Stimulated activated naive CD8-positive, alpha-beta T cell treated with anti-CD3 and anti-CD28 coated beads, Interleukin-15, Interleukin-2, amounts not matched to agents 100 ng/mL and 50 ng/mL, for 24 hours (primary cell): ENCODE measurements around the gene PKP4.
A peak's percentile ranks its signal among the peaks of the same experiment; 100 is the strongest.
"Not testable (repeated sequence)": the region's sequence is repeated elsewhere in the genome, so short reads cannot be mapped to it uniquely, and the experiment has no call there.

ENCODE experiments used
- H3K27ac Mint-ChIP-seq: one replicate; pipeline ENCODE4 v1.8.0; 2021; ENCODE audit warnings: mild to moderate bottlenecking, mixed read lengths
- H3K27me3 Mint-ChIP-seq: one replicate; pipeline ENCODE4 v1.8.0; 2021; ENCODE audit warnings: mixed read lengths
- H3K36me3 Mint-ChIP-seq: one replicate; pipeline ENCODE4 v1.8.0; 2021; ENCODE audit warnings: low read depth, mixed read lengths
- H3K4me1 Mint-ChIP-seq: one replicate; pipeline ENCODE4 v1.8.0; 2021; ENCODE audit warnings: low read depth, mixed read lengths
- H3K4me3 Mint-ChIP-seq: one replicate; pipeline ENCODE4 v1.8.0; 2021; ENCODE audit warnings: mild to moderate bottlenecking, mixed read lengths
- H3K9me3 Mint-ChIP-seq: one replicate; pipeline ENCODE4 v1.8.0; 2021; ENCODE audit warnings: mixed read lengths

PKP4 gene

GRCh38 chr2:158458617-158458920, 1.8 kb downstream of the PKP4 start:
- no peaks in the 10 kb centered on the region for H3K9me3 Mint-ChIP-seq
- H3K36me3 Mint-ChIP-seq = peaks cover 8% of the 10 kb centered on the region
- H3K27me3 Mint-ChIP-seq = peaks cover 24% of the 10 kb centered on the region
- H3K4me3 Mint-ChIP-seq = peak overlapping the region; percentile 91
- H3K4me1 Mint-ChIP-seq = peaks cover 27% of the 10 kb centered on the region
- H3K27ac Mint-ChIP-seq = no peak overlapping the region

GRCh38 chr2:158459161-158460003, 2.6 kb downstream of the PKP4 start:
- Mint-ChIP-seq H3K27ac (no peak overlapping the region), H3K9me3 (no peaks in the 10 kb centered on the region), H3K4me1 (peaks cover 27% of the 10 kb centered on the region), H3K36me3 (peaks cover 8% of the 10 kb centered on the region), H3K4me3 (peak overlapping the region; percentile 91), H3K27me3 (peaks cover 16% of the 10 kb centered on the region)

- Mint-ChIP-seq H3K9me3 (no peaks in the 10 kb centered on the region), H3K27ac (no peak overlapping the region), H3K4me1 (peaks cover 26% of the 10 kb centered on the region), H3K4me3 (no peak overlapping the region), H3K36me3 (peaks cover 8% of the 10 kb centered on the region), H3K27me3 (peaks cover 9% of the 10 kb centered on the region)
These were observed 4.0 kb downstream of the PKP4 start for GRCh38 chr2:158460632-158461297.

- peaks cover 8% of the 10 kb centered on the region for H3K36me3 Mint-ChIP-seq
- peaks cover 13% of the 10 kb centered on the region for H3K4me1 Mint-ChIP-seq
- H3K27ac Mint-ChIP-seq = no peak overlapping the region
These were observed 6.8 kb downstream of the PKP4 start for GRCh38 chr2:158463496-158464095.

GRCh38 chr2:158464426-158465281, 7.9 kb downstream of the PKP4 start:
- H3K9me3 Mint-ChIP-seq = no peaks in the 10 kb centered on the region
- H3K36me3 Mint-ChIP-seq = peaks cover 9% of the 10 kb centered on the region
- H3K4me1 Mint-ChIP-seq = peaks cover 9% of the 10 kb centered on the region
- no peaks in the 10 kb centered on the region for H3K27me3 Mint-ChIP-seq
- H3K27ac Mint-ChIP-seq = no peak overlapping the region
- H3K4me3 Mint-ChIP-seq = no peak overlapping the region

More at GRCh38 chr2:158463496-158464095, 6.8 kb downstream of the PKP4 start:
- Mint-ChIP-seq H3K27me3 (peaks cover 4% of the 10 kb centered on the region), H3K4me3 (no peak overlapping the region), H3K9me3 (no peaks in the 10 kb centered on the region)

DNA sequence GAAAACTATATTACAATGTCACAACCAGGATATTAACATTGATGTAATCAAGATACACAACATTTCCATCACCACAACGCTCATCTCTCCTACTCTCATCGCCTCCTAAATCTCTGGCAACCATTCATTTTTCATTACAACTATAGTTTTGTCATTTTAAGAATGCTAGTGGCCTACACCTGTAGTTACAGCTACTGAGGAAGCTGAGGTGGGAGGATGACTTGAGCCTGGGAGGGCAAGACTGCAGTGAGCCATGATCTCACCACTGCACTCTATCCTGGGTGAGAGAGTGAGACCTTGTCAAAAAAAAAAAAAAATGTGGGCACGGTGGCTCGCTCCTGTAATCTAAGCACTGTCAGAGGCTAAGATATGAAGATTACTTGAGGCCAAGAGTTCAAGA, 10.5 kb downstream of the PKP4 start:
- no peak overlapping the region for H3K27ac Mint-ChIP-seq

DNA sequence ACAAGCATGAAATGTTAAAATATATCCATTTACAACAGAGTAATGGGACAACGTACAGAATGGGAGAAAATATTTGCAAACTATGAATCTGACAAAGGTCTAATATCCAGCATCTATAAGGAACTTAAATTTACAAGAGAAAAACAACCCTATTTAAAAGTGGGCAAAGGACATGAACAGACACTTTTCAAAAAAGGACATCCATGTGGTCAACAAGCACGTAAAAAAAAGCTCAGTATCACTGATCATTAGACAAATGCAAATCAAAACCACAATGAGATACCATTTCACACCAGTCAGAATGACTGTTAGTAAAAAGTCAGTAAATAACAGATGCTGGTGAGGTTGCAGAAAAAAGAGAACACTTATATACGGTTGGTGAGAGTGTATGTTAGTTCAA, 16.1 kb downstream of the PKP4 start:
- H3K27me3 Mint-ChIP-seq, H3K9me3 Mint-ChIP-seq, H3K27ac Mint-ChIP-seq, H3K4me3 Mint-ChIP-seq: not testable (repeated sequence)
- Mint-ChIP-seq H3K4me1 (peaks cover 11% of the 10 kb centered on the region), H3K36me3 (peaks cover 31% of the 10 kb centered on the region)

More for the DNA sequence above, 10.5 kb downstream of the PKP4 start:
- Mint-ChIP-seq H3K4me3 (no peak overlapping the region), H3K4me1 (no peaks in the 10 kb centered on the region), H3K9me3 (no peaks in the 10 kb centered on the region), H3K27me3 (no peaks in the 10 kb centered on the region), H3K36me3 (peaks cover 27% of the 10 kb centered on the region)

DNA sequence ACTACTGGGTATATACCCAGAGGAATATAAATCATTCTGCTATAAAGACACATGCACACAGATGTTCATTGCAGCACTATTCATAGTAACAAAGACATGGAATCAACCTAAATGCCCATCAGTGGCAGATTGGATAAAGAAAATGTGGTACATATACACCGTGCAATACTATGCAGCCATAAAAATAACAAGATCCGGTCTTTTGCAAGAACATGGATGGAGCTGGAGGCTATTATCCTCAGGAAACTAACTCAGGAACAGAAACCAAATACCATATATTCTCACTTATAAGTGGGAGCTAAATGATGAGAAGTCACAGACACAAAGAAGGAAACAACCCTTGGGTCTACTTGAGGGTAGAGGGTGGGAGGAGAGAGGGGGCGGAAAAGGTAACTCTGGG, 16.5 kb downstream of the PKP4 start:
- H3K27me3 Mint-ChIP-seq, H3K4me3 Mint-ChIP-seq, H3K27ac Mint-ChIP-seq, H3K9me3 Mint-ChIP-seq: not testable (repeated sequence)
- H3K4me1 Mint-ChIP-seq = peaks cover 11% of the 10 kb centered on the region
- peaks cover 28% of the 10 kb centered on the region for H3K36me3 Mint-ChIP-seq

GRCh38 chr2:158473719-158474392, 17.1 kb downstream of the PKP4 start:
- Mint-ChIP-seq H3K4me3 (no peak overlapping the region), H3K27me3 (no peaks in the 10 kb centered on the region), H3K36me3 (peaks cover 26% of the 10 kb centered on the region), H3K27ac (no peak overlapping the region), H3K9me3 (peaks cover 4% of the 10 kb centered on the region), H3K4me1 (peaks cover 11% of the 10 kb centered on the region)

DNA sequence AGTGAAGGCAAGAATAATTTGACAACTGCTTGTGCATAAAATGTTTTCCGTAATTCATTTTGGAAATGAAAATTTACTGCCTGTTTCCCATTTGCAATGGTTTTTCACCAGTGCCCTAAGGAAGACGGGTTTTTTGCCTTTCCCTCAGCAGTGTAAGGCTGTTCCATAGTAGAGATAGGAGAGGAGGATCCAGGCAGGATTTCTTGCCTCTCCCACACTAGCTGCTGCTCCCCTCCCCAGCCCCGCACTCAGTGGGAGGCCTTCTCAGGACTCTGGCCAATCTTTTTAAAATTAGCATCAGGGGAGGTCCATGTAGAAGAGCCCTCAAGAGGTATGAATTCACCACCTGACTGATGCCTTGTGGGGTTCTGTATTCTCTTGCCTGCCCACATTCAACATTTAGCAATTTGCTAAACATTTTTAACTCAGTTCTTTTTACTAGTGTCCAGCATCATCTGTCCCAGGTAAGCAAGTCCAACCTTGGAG, 17.8 kb downstream of the PKP4 start:
- H3K9me3 Mint-ChIP-seq, H3K27me3 Mint-ChIP-seq, H3K4me3 Mint-ChIP-seq, H3K27ac Mint-ChIP-seq: not testable (repeated sequence)
- Mint-ChIP-seq H3K36me3 (peaks cover 26% of the 10 kb centered on the region), H3K4me1 (peaks cover 11% of the 10 kb centered on the region)

- Mint-ChIP-seq H3K4me1 (peaks cover 11% of the 10 kb centered on the region), H3K36me3 (peaks cover 7% of the 10 kb centered on the region), H3K4me3 (no peak overlapping the region), H3K9me3 (peaks cover 4% of the 10 kb centered on the region), H3K27ac (no peak overlapping the region), H3K27me3 (no peaks in the 10 kb centered on the region)
These were observed 20.4 kb downstream of the PKP4 start for GRCh38 chr2:158477202-158477601.

- H3K27ac Mint-ChIP-seq = no peak overlapping the region
- no peaks in the 10 kb centered on the region for H3K27me3 Mint-ChIP-seq
- H3K9me3 Mint-ChIP-seq = no peaks in the 10 kb centered on the region
- H3K4me3 Mint-ChIP-seq = no peak overlapping the region
- H3K4me1 Mint-ChIP-seq = peaks cover 11% of the 10 kb centered on the region
- peaks cover 3% of the 10 kb centered on the region for H3K36me3 Mint-ChIP-seq
These were observed 21.5 kb downstream of the PKP4 start for GRCh38 chr2:158478237-158478636.

DNA sequence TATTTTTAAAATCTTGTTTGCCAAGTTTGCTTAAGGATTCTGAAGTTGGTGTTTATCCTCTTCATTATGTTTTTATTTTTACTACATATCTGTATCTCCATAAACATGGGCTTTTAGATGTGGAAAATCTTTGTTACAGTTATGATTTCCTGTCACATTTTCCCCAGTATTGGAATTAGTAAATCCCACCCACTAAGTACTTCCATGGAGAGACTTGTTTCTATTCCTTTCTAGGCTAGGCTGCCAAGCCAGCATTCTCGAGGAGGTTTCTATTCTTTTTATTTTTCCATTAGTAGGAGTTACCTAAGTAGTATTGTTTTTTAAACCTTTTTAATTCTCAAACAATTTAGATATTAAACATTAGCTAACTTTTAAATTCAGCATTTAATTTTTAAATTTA, 22.1 kb downstream of the PKP4 start:
- no peak overlapping the region for H3K27ac Mint-ChIP-seq
- no peaks in the 10 kb centered on the region for H3K9me3 Mint-ChIP-seq
- no peaks in the 10 kb centered on the region for H3K27me3 Mint-ChIP-seq
- no peak overlapping the region for H3K4me3 Mint-ChIP-seq
- peaks cover 11% of the 10 kb centered on the region for H3K4me1 Mint-ChIP-seq
- peaks cover 3% of the 10 kb centered on the region for H3K36me3 Mint-ChIP-seq

DNA sequence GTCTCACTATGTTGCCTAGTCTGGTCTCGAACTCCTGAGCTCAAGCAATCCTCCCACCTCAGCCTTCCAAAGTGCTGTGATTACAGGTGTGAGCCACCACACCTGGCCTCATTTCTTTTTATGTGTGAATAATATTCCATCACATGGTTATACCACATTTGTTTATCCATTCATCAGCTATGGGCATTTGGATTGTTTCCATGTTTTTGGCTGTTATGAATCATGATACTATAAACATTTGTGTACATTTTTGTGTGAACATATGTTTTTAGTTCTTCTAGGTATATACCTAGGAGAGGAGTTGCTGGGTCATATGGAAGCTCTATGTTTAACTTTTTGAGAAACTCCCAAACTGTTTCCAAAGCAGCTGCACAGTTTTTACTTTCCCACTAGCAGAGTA, 24.4 kb downstream of the PKP4 start:
- Mint-ChIP-seq H3K9me3 (no peaks in the 10 kb centered on the region), H3K4me3 (no peak overlapping the region), H3K4me1 (peaks cover 18% of the 10 kb centered on the region), H3K27me3 (no peaks in the 10 kb centered on the region), H3K36me3 (peaks cover 3% of the 10 kb centered on the region), H3K27ac (no peak overlapping the region)
